GM21737 (cell line): ENCODE data around the gene PCDHGA1.
A peak's percentile ranks its signal among the peaks of the same experiment; 100 is the strongest.

Source experiments
- ATAC-seq: cut with Tn5 transposase; IDR thresholded peaks from one replicate; pipeline ENCODE4 v1.9.1; 2021; ENCODE audit warnings: mild to moderate bottlenecking, moderate library complexity; ENCODE audit not compliant: unreplicated experiment

PCDHGA1 gene

GRCh38 chr5:141434006-141434405, 103.7 kb downstream of the PCDHGA1 start:
- ATAC-seq: no peak

DNA sequence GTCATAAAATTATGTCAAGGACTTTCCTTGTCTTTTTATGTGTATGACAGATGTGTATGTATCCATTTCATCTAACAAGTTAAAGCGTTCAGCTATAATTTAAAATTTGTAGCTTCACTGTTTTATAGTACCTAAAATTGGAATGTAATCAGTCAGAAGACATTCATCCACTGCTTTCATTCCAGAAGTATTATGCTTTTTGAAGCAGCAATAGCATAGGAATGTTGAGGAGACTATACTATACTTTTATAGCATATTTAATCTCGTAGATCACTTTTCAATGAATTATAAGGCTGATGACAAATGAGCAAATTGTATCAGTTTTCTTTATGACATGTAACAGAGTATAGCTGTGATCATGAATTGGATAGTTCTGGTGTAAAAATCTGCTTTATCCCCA, 106.9 kb downstream of the PCDHGA1 start:
- ATAC-seq: no peak

DNA sequence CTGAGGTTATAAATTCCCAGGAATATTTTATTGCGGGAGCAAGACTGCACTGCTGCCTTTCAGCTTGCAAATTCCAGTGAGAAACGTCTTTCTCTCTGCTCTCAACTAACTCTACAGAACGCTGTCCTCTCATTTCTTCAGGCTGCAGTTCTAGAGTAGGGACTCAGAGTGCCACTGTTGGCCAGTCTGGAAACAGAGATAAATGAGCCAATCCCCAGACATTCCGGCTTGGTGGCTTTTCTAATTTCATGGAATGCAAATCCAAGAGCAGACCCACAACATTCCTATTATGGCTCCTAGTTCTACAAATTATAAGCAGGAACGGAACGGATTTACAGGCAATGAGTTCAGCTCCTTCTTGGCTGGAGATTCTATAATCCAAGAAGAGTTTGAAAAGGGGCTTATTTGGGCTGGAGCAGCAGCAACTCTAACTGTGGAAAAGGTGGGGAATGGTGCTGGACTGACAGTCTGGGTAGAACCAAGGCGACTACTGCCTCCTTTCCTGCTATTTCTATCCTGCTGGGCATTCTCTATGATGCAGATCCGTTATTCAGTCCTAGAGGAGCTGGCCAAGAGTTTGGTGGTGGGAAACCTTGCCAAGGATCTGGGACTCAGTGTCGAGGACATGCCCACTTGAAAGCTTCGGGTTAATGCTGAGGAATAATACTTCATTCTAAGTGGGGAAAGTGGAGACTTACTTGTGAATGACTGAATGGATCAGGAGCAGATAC, 109.3 kb downstream of the PCDHGA1 start:
- no peak for ATAC-seq

- ATAC-seq: no peak
These were observed 110.0 kb downstream of the PCDHGA1 start for GRCh38 chr5:141440341-141440740.

- no peak for ATAC-seq
These were observed 111.4 kb downstream of the PCDHGA1 start for GRCh38 chr5:141441571-141442170.

- ATAC-seq: no peak
These were observed 135.0 kb downstream of the PCDHGA1 start for GRCh38 chr5:141465351-141465750.

- peak; percentile 98 for ATAC-seq
These were observed 145.4 kb downstream of the PCDHGA1 start, which contains the start of gene PCDHGC3 for GRCh38 chr5:141475625-141476131. Gene PCDHGC3, plus strand, starts transcription at chr5:141475966. Its CDS starts 151 bp downstream, at chr5:141476117.

- peak; percentile 14 for ATAC-seq
These were observed 146.0 kb downstream of the PCDHGA1 start for GRCh38 chr5:141476132-141476911.

DNA sequence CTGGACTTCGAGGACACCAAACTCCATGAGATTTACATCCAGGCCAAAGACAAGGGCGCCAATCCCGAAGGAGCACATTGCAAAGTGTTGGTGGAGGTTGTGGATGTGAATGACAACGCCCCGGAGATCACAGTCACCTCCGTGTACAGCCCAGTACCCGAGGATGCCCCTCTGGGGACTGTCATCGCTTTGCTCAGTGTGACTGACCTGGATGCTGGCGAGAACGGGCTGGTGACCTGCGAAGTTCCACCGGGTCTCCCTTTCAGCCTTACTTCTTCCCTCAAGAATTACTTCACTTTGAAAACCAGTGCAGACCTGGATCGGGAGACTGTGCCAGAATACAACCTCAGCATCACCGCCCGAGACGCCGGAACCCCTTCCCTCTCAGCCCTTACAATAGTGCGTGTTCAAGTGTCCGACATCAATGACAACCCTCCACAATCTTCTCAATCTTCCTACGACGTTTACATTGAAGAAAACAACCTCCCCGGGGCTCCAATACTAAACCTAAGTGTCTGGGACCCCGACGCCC, 146.8 kb downstream of the PCDHGA1 start:
- ATAC-seq: no peak

- ATAC-seq: no peak
These were observed 147.5 kb downstream of the PCDHGA1 start for GRCh38 chr5:141477815-141478214.

DNA sequence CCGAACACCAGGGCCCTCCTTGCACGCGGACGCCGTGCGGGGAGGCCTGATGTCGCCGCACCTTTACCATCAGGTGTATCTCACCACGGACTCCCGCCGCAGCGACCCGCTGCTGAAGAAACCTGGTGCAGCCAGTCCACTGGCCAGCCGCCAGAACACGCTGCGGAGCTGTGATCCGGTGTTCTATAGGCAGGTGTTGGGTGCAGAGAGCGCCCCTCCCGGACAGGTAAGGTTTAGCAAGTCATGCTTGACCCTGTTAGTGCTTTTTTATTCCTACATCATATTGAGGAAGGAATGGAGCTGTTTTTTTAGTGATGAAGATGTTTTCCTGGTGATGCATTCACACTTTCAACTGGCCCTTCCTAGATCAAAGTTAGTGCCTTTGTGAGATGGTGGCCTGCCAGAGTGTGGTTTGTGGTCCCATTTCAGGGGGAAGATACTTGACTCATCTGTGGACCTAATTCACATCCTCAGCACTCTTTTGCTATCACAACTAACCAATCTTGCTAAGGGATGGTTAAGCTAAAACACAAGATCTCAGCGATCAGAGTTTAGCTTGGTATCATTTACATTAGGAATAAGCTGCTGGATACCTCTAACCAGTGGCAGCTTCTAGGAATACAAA, 148.1 kb downstream of the PCDHGA1 start:
- ATAC-seq: no peak

DNA sequence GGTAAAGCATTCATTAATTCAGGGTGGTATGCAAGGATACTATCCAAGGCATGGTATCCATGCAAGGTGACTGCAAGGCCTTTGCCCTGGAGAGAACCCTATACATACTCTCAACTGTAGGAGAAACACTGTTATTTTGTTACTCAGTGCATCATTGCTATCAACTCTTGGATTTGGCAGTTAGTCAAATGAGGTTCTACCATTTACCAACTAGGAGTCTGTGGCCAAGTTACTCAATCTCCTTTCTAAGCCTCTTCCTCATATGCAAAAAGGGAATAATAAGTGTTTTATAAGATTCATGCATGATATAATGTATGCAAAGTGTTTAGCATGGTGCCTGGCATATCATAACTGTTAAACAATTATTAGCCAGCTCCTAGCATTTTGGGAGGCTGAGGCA, 149.5 kb downstream of the PCDHGA1 start:
- ATAC-seq: no peak

- no peak for ATAC-seq
These were observed 153.6 kb downstream of the PCDHGA1 start for GRCh38 chr5:141483902-141484301.

- no peak for ATAC-seq
These were observed 154.0 kb downstream of the PCDHGA1 start for GRCh38 chr5:141484310-141484640.

GRCh38 chr5:141484641-141485311, 154.5 kb downstream of the PCDHGA1 start, which contains the start of gene PCDHGC4:
Gene PCDHGC4, plus strand, starts transcription at chr5:141485030. Its CDS starts 144 bp downstream, at chr5:141485174.
- no peak for ATAC-seq

- no peak for ATAC-seq
These were observed 155.2 kb downstream of the PCDHGA1 start for GRCh38 chr5:141485321-141486055.

GRCh38 chr5:141486091-141486490, 155.8 kb downstream of the PCDHGA1 start:
- no peak for ATAC-seq

DNA sequence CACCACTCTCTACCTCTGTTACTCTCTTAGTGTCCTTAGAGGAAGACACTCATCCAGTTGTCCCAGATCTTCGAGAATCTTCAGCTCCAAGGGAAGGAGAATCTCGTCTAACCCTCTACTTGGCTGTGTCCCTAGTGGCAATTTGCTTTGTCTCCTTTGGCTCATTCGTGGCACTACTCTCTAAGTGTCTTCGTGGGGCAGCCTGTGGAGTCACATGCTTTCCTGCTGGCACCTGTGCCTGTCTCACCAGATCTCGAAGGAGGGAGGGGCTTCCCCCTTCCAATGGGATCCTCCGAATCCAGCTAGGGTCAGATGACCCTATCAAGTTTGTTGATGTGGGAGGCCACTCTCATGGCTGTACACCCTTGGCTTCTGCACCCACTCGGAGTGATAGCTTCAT, 156.8 kb downstream of the PCDHGA1 start:
- no peak for ATAC-seq
